Fibroblast of mammary gland (primary cell): ENCODE data around the gene TIGD1.
"Not testable (repeated sequence)": the region's sequence is repeated elsewhere in the genome, so short reads cannot be mapped to it uniquely, and the experiment has no call there.

Experiments used
- DNase-seq: peaks from one replicate; pipeline ENCODE4 v3.0.0-alpha.2; 2010; ENCODE audit warnings: low read depth
- H3K4me3 ChIP-seq: 2 replicates; pipeline ENCODE4 v1.5.1; 2011; ENCODE audit warnings: low read depth, mild to moderate bottlenecking, low read length, moderate library complexity; ENCODE audit not compliant: control insufficient read depth
- CTCF ChIP-seq: conservative IDR thresholded peaks from 2 replicates; pipeline ENCODE4 v1.5.1; 2011; ENCODE audit warnings: low read depth, low read length, inconsistent platforms; ENCODE audit not compliant: control insufficient read depth, insufficient read depth

Gene TIGD1

DNA sequence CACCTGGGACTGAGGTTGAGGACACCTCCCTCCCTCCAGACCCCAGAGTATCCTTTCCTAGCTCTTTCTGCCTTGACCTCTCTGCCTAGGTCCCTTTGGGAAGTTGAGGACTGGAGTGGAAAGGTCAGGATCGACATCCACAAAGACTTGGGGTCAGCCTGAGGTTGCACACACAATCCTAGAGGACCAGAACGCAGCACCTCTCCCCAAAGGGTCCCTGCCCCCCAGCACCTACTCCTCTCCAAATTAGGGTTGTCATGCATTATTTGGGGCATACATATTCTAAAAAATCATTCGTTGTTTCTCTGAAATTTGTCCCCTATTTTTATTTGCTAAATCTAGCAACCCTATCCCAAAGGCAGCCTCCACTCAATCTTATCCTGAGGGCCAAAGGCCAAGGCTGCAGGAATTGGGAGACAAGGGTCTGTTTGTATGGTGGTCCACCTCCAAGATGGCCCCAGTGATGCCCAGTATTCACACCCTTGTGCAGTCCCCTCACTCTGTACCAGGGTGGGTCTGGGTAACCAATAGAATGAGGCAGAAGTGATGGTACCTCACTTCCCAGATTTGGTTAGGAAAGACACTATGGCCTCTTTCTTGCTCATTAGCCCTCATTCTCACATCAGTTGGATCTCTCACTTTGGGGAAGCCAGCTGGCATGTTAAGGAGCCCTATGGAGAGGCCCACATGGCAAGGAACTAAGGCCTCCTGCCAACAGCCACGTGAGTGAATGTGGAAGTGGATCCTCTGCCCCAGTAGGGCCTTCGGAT lies 14.4 kb downstream of the TIGD1 start:
- DNase-seq: no peak
- H3K4me3 ChIP-seq: no peak overlapping the region
- TF ChIP-seq CTCF: no peak

DNA sequence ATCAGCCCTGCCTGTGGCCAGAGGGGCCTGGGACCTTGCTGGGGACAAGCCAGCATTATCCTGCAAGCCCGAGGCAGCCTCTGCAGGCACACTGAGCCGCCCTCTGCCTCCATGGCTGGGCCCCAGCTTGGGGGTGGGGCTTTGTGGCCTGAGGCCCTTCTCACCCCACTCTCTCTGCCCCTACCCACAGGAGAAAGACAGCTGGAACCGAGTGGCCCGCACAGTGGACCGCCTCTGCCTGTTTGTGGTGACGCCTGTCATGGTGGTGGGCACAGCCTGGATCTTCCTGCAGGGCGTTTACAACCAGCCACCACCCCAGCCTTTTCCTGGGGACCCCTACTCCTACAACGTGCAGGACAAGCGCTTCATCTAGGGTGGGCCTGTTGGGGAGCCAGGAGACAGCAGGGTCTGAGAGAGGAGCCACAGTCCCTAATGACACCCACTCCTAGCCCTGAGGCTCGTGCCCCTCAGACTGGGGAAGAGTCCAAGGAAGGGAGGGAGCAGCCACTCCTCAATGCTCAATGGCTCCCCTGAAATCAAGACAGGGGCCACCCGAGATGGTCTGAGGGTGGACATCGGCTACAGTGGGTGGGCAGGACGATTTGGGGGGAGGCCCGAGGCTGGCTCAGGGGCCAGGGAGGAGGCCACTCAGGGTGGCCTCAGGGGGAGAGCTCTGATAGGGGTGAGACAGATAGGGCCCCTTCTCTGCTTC lies 15.3 kb downstream of the TIGD1 start:
- TF ChIP-seq CTCF: no peak
- no peak for DNase-seq
- no peak overlapping the region for H3K4me3 ChIP-seq

- H3K4me3 ChIP-seq: no peak overlapping the region
- peak; percentile 37 for DNase-seq
- TF ChIP-seq CTCF: no peak
Observed at GRCh38 chr2:232533944-232534710, 16.2 kb downstream of the TIGD1 start.

DNA sequence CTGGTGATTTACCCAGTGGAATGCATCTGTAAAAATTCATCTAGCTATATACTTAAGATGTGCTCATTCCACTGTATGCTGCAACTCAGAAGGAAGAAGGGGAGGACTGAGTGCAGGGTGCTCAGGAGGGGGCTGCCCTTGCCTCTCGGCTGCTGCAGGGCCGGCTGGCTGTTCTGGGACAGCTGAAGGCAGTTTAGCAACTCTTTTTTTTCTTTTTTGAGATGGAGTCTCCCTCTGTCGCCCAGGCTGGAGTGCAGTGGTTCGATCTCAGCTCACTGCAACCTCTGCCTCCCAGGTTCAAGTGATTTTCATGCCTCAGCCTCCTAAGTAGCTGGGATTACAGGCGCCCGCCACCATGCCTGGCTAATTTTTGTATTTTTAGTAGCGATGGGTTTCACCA lies 17.5 kb downstream of the TIGD1 start:
- DNase-seq, H3K4me3 ChIP-seq: not testable (repeated sequence)

DNA sequence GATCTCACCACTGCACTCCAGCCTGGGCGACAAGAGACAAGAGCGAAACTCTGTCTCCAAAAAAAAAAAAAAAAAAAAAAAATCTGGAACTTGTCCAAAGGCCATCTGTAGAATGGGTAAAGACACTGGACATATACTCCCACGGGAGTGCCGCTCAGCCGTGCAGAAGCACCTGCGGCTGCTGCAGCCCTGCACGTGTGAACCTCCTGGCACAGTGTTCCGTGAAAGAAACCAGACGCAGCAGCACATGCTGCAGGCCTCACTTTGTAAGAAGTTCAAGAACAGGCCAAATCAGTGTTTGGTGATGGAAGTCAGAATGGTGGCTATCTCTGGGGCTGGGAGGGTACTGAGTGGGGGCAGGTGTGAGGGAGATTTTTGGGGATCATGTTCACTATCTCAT lies 17.9 kb downstream of the TIGD1 start:
- no peak for TF ChIP-seq CTCF
- no peak for DNase-seq

DNA sequence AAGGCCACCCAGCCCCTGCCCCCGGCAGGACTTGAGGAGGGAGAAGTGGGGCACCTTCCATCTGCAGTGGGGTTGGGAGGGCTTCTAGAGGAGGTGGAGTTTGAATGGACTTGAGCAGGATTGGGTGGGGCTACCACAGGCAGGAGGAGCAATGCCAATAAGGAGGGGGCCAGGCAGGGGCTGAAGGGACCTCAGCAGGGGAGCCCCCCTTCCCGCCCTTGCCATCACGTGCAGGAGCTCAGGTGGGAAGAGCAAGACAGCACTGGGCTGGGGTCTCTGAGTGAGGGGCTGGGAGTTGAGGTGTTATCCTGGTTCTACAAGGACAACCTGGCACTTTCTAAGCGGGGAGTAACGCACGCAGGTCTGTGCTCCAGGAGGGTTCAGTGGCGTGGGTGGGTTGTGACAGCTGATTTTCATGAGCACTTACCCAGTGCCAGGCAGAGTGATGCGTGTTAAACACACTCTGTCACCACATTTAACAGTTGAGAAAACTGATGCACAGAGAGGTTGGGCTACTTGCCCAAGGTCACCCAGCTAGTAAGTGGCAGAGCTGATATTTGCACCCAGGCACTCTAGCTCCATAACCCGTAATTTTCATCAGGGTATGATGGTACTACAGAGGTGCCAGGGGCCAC lies 19.6 kb downstream of the TIGD1 start:
- no peak overlapping the region for H3K4me3 ChIP-seq
- no peak for TF ChIP-seq CTCF
- no peak for DNase-seq

More for the DNA sequence above, 17.9 kb downstream of the TIGD1 start:
- no peak overlapping the region for H3K4me3 ChIP-seq
